ENCODE measurements around the gene ZFX. TPM values are rescaled to one million over a fixed set of nuclear protein-coding genes. Genes with fewer than 3 reads are reported as not detected.
"Not testable (repeated sequence)": the region's sequence is repeated elsewhere in the genome, so short reads cannot be mapped to it uniquely, and the experiment has no call there.

ZFX gene
- total RNA-seq, 1 experiment from 2014 or later: 66.8 TPM

DNA sequence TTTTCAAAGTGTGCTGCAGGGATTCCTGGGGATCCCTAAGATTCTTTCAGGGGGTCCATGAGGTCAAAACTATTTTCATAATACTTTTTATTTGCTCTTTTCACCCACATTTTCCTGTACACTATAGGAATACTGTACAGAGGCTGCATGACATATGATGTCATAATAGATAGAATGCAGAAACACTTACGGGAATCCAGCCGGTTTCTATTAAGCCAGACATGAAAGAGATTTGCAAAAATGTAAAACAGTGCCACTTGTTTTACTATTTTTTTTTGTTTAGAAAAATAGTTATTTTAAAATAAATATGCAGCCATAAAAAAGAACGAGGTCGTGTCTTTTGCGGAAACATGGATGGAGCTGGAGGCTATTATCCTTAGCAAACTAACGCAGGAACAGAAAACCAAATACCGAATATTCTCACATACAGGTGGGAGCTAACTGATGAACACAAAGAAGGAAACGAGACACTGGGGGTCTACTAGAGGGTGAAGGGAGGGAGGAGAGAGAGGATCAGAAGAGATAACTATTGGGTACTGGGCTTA lies 5.0 kb downstream of the ZFX start:
- Histone ChIP-seq H3K4me2 (ENCODE audit: insufficient read depth, insufficient read length, low read length) (no peak overlapping the region), H4K20me1 (ENCODE audit: control insufficient read depth, insufficient read depth, insufficient read length) (no peaks in the 10 kb centered on the region)

DNA sequence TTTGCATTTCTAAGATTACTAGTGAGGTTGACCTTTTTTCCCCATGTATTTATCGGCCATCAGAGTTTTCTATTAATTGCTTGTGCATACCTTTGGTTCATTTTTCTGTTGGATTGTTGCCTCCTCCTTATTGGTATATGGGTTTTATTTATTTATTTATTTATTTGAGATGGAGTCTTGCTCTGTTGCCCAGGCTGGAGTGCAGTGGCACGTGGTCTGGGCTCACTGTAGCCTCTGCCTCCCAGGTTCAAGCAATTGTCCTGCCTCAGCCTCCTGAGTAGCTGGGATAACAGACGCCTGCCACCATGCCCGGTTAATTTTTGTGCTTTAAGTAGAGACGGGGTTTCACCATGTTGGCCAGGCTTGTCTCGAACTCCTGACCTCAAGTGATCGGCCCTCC lies 6.2 kb downstream of the ZFX start:
- not testable (repeated sequence) for H2BK20ac ChIP-seq (ENCODE audit: low read depth, low read length, poor library complexity, severe bottlenecking); H3K14ac ChIP-seq (ENCODE audit: insufficient read depth, low read length); H3K9ac ChIP-seq (ENCODE audit: extremely low read depth, insufficient read length, low read length); H3K18ac ChIP-seq (ENCODE audit: insufficient read length, low read depth, low read length); H2BK15ac ChIP-seq (ENCODE audit: low read depth, low read length); H3K9me3 Mint-ChIP-seq; H3K23me2 ChIP-seq (ENCODE audit: insufficient read length, low read depth, low read length, poor library complexity, severe bottlenecking); H3T11ph ChIP-seq (ENCODE audit: low read length); H4K20me1 ChIP-seq (ENCODE audit: control insufficient read depth, insufficient read depth, insufficient read length); H4K8ac ChIP-seq (replicated peaks; ENCODE audit: insufficient read length, low read depth, low read length); H3K27me3 Mint-ChIP-seq (ENCODE audit: low read depth); H3K27ac Mint-ChIP-seq; H2BK12ac ChIP-seq (ENCODE audit: insufficient read length, low read depth, low read length); H2AK5ac ChIP-seq (ENCODE audit: insufficient read length, low read length); H3K27ac ChIP-seq (ENCODE audit: insufficient read length, low read depth, low read length); H3K56ac ChIP-seq (ENCODE audit: insufficient read length, low read depth, low read length); H3K23ac ChIP-seq (ENCODE audit: insufficient read length, low read depth, low read length); H2BK5ac ChIP-seq (ENCODE audit: insufficient read length, low read length); H3K9me3 ChIP-seq (ENCODE audit: control insufficient read depth, low read depth, low read length); H3K4ac ChIP-seq (ENCODE audit: low read depth, low read length); H3K79me1 ChIP-seq (ENCODE audit: insufficient read depth, low read depth, low read length, poor library complexity, severe bottlenecking); H4K5ac ChIP-seq (ENCODE audit: insufficient read length, low read depth, low read length); H3K4me2 ChIP-seq (ENCODE audit: insufficient read depth, insufficient read length, low read length); H3K4me3 Mint-ChIP-seq; H3K4me1 ChIP-seq (ENCODE audit: insufficient read depth, low read length); DNase-seq; H4K91ac ChIP-seq (ENCODE audit: insufficient read length, low read depth, low read length); H3K27me3 ChIP-seq (ENCODE audit: insufficient read depth, low read length); H2AFZ ChIP-seq (ENCODE audit: low read length); H2BK120ac ChIP-seq (ENCODE audit: low read depth, low read length, poor library complexity, severe bottlenecking)
- peaks cover 62% of the 10 kb centered on the region for H3K79me2 ChIP-seq (ENCODE audit: insufficient read depth, low read length)
- Mint-ChIP-seq H3K36me3 (ENCODE audit: insufficient read depth in 1 of 3, low read depth in 3 of 3) (peaks cover 0 to 44% (median 8%) of the 10 kb centered on the region in 3 experiments; a peak in 4 of 7 replicates), H3K4me1 (peaks cover 25 to 31% of the 10 kb centered on the region in 2 experiments)
- no CpG with 5 or more reads among the region's 7 CpGs for WGBS (ENCODE audit: extremely low coverage, insufficient read length, low lambda C conversion rate)

More for the DNA sequence above, 5.0 kb downstream of the ZFX start:
- WGBS (ENCODE audit: extremely low coverage, insufficient read length, low lambda C conversion rate): no CpG with 5 or more reads among the region's 8 CpGs
- H3K79me2 ChIP-seq (ENCODE audit: insufficient read depth, low read length): peaks cover 60% of the 10 kb centered on the region
- peaks cover 4% of the 10 kb centered on the region for H3K79me1 ChIP-seq (ENCODE audit: insufficient read depth, low read depth, low read length, poor library complexity, severe bottlenecking)
- H2BK15ac ChIP-seq (ENCODE audit: low read depth, low read length): no peak overlapping the region
- peaks cover 25 to 30% of the 10 kb centered on the region in 2 experiments for H3K4me1 Mint-ChIP-seq
- H3T11ph ChIP-seq (ENCODE audit: low read length): no peak overlapping the region
- H3K56ac ChIP-seq (ENCODE audit: insufficient read length, low read depth, low read length): no peak overlapping the region
- peaks cover 9% of the 10 kb centered on the region for H3K23me2 ChIP-seq (ENCODE audit: insufficient read length, low read depth, low read length, poor library complexity, severe bottlenecking)
- peak overlapping the region in 1 of 3 experiments; percentile 34; a peak in 1 of 7 replicates for H3K27ac Mint-ChIP-seq
- no peaks in the 10 kb centered on the region for H3K27me3 Mint-ChIP-seq (ENCODE audit: low read depth)
- H2AFZ ChIP-seq (ENCODE audit: low read length): no peak overlapping the region
- no peak overlapping the region for H3K27ac ChIP-seq (ENCODE audit: insufficient read length, low read depth, low read length)
- no peak overlapping the region for H3K23ac ChIP-seq (ENCODE audit: insufficient read length, low read depth, low read length)
- H3K18ac ChIP-seq (ENCODE audit: insufficient read length, low read depth, low read length): no peak overlapping the region
- no peaks in the 10 kb centered on the region for H3K27me3 ChIP-seq (ENCODE audit: insufficient read depth, low read length)
- H3K4me1 ChIP-seq (ENCODE audit: insufficient read depth, low read length): no peaks in the 10 kb centered on the region
- DNase-seq: no peak
- peaks cover 0 to 42% (median 8%) of the 10 kb centered on the region in 3 experiments; a peak in 4 of 7 replicates for H3K36me3 Mint-ChIP-seq (ENCODE audit: insufficient read depth in 1 of 3, low read depth in 3 of 3)
- H4K5ac ChIP-seq (ENCODE audit: insufficient read length, low read depth, low read length): no peak overlapping the region
- no peak overlapping the region for H2BK12ac ChIP-seq (ENCODE audit: insufficient read length, low read depth, low read length)
- H3K14ac ChIP-seq (ENCODE audit: insufficient read depth, low read length): no peak overlapping the region
- no peak overlapping the region for H3K9ac ChIP-seq (ENCODE audit: extremely low read depth, insufficient read length, low read length)
- no peak overlapping the region for H4K91ac ChIP-seq (ENCODE audit: insufficient read length, low read depth, low read length)
- H2BK5ac ChIP-seq (ENCODE audit: insufficient read length, low read length): no peak overlapping the region
- H2BK120ac ChIP-seq (ENCODE audit: low read depth, low read length, poor library complexity, severe bottlenecking): no peak overlapping the region
- no peak overlapping the region for H2BK20ac ChIP-seq (ENCODE audit: low read depth, low read length, poor library complexity, severe bottlenecking)
- no peak overlapping the region for H2AK5ac ChIP-seq (ENCODE audit: insufficient read length, low read length)
- H3K9me3 ChIP-seq (ENCODE audit: control insufficient read depth, low read depth, low read length): no peaks in the 10 kb centered on the region
- no peak overlapping the region for H3K4ac ChIP-seq (ENCODE audit: low read depth, low read length)
- TF ChIP-seq, protein P1, sequence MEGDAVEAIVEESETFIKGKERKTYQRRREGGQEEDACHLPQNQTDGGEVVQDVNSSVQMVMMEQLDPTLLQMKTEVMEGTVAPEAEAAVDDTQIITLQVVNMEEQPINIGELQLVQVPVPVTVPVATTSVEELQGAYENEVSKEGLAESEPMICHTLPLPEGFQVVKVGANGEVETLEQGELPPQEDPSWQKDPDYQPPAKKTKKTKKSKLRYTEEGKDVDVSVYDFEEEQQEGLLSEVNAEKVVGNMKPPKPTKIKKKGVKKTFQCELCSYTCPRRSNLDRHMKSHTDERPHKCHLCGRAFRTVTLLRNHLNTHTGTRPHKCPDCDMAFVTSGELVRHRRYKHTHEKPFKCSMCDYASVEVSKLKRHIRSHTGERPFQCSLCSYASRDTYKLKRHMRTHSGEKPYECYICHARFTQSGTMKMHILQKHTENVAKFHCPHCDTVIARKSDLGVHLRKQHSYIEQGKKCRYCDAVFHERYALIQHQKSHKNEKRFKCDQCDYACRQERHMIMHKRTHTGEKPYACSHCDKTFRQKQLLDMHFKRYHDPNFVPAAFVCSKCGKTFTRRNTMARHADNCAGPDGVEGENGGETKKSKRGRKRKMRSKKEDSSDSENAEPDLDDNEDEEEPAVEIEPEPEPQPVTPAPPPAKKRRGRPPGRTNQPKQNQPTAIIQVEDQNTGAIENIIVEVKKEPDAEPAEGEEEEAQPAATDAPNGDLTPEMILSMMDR (conservative IDR thresholded peaks at IDR 0.05): no peak
- no peak overlapping the region for H3K4me3 Mint-ChIP-seq
- no peaks in the 10 kb centered on the region for H3K9me3 Mint-ChIP-seq
- no peak overlapping the region for H4K8ac ChIP-seq (replicated peaks; ENCODE audit: insufficient read length, low read depth, low read length)
